PC-3 (cell line): ENCODE measurements around the gene TMEM42. TPM values are rescaled to one million over a fixed set of nuclear protein-coding genes. Genes with fewer than 3 reads are reported as not detected.

Experiments
- ATAC-seq: fragments of 200-7000 bp; cut with Tn5 transposase; 2 replicates; pipeline ENCODE4 v1.9.1; 2020; ENCODE audit warnings: mild to moderate bottlenecking, moderate library complexity
- BruUV-seq: library from RNA; stranded (reverse); fragments of 400-500 nt; replicated peaks from 2 replicates; lab custom pipeline; 2021; lab: Mats Ljungman, UMichigan
- CTCF ChIA-PET: fragments of 300-600 bp; sonication (Branson Sonifier 250); formaldehyde crosslinking; loops from one replicate; lab custom pipeline; 2022; ENCODE audit warnings: antibody characterized with exemption; lab: Charles Lee
- POLR2A ChIA-PET: fragments of 300-600 bp; sonication (Branson Sonifier 250); formaldehyde crosslinking; loops from one replicate; lab custom pipeline; 2022; ENCODE audit warnings: antibody characterized with exemption; ENCODE audit not compliant: unreplicated experiment; lab: Charles Lee
- DNase-seq: peaks from one replicate; pipeline ENCODE4 v3.0.0-alpha.2; 2015
- H2AFZ ChIP-seq: fragments of 300-600 bp; sonication (generic); 2 replicates; pipeline ENCODE4 v1.6.0; 2016; ENCODE audit warnings: antibody characterized with exemption, low read length
- H3F3A ChIP-seq: fragments of 300-600 bp; sonication (generic); one replicate; pipeline ENCODE4 v1.6.0; 2017; ENCODE audit warnings: antibody characterized with exemption, low read length, control low read depth, mild to moderate bottlenecking; ENCODE audit not compliant: unreplicated experiment
- H3K27ac ChIP-seq: fragments of 300-600 bp; sonication (generic); 2 replicates; pipeline ENCODE4 v1.5.1; 2016; ENCODE audit warnings: mild to moderate bottlenecking, low read length
- H3K27me3 ChIP-seq: fragments of 300-600 bp; sonication (generic); 2 replicates; pipeline ENCODE4 v1.6.1; 2016; ENCODE audit warnings: low read length, mixed read lengths
- H3K36me3 ChIP-seq: fragments of 300-600 bp; sonication (generic); 2 replicates; pipeline ENCODE4 v1.6.1; 2016; ENCODE audit warnings: low read depth, mixed run types, low read length, mixed read lengths
- H3K4me1 ChIP-seq: fragments of 300-600 bp; sonication (generic); 2 replicates; pipeline ENCODE4 v1.5.1; 2016; ENCODE audit warnings: low read length; ENCODE audit not compliant: insufficient read depth
- H3K4me2 ChIP-seq: fragments of 300-600 bp; sonication (generic); 2 replicates; pipeline ENCODE4 v1.6.0; 2016; ENCODE audit warnings: low read length
- H3K4me3 ChIP-seq: fragments of 300-600 bp; sonication (generic); 2 replicates; pipeline ENCODE4 v1.5.1; 2016; ENCODE audit warnings: mild to moderate bottlenecking, low read length, mixed read lengths
- H3K79me2 ChIP-seq: fragments of 300-600 bp; sonication (generic); 2 replicates; pipeline ENCODE4 v1.6.1; 2017; ENCODE audit warnings: low read length, mixed read lengths
- H3K9ac ChIP-seq: fragments of 300-600 bp; sonication (generic); 2 replicates; pipeline ENCODE4 v1.6.0; 2016; ENCODE audit warnings: mild to moderate bottlenecking, low read length
- H3K9me2 ChIP-seq: fragments of 300-600 bp; sonication (generic); replicated peaks from 2 replicates; pipeline ENCODE4 v1.6.1; 2016; ENCODE audit warnings: mixed run types, low read length, mixed read lengths
- H3K9me3 ChIP-seq: fragments of 300-600 bp; sonication (generic); 2 replicates; pipeline ENCODE4 v1.6.1; 2016; ENCODE audit warnings: low read length, mixed read lengths
- H4K20me1 ChIP-seq: fragments of 300-600 bp; sonication (generic); 2 replicates; pipeline ENCODE4 v1.6.1; 2016; ENCODE audit warnings: low read length, mixed read lengths
- CTCF ChIP-seq: fragments of 300-600 bp; sonication (generic); conservative IDR thresholded peaks from 2 replicates; pipeline ENCODE4 v1.5.1; 2017; ENCODE audit warnings: antibody characterized with exemption, low read depth, mild to moderate bottlenecking, low read length
- EZH2 ChIP-seq: fragments of 300-600 bp; sonication (generic); IDR thresholded peaks from one replicate; pipeline ENCODE4 v1.6.1; 2017; ENCODE audit warnings: antibody characterized with exemption, mild to moderate bottlenecking, low read length; ENCODE audit not compliant: unreplicated experiment
- EZH2phosphoT487 ChIP-seq: fragments of 300-600 bp; sonication (generic); IDR thresholded peaks from 2 replicates; pipeline ENCODE4 v1.6.1; 2018; ENCODE audit warnings: mild to moderate bottlenecking, antibody characterized with exemption, low read length, borderline replicate concordance
- intact Hi-C: fragments of 100-400 bp; cut with micrococcal nuclease; formaldehyde crosslinking; loops from 2 replicates; pipeline ENCODE4 v1.9.0; 2023
- total RNA-seq: library from RNA; depleted of rRNA; stranded (reverse); fragments of >200 nt; gene quantifications from 2 replicates; pipeline ENCODE4 v1.2.3, GENCODE V29; 2014

Gene TMEM42
- total RNA-seq, 1 experiment from 2014 or later, result 10.2 TPM

- Histone ChIP-seq H3K79me2 (no peaks in the 10 kb centered on the region), H3K4me3 (no peak overlapping the region), H3K9me2 (no peaks in the 10 kb centered on the region), H3K4me2 (peak overlapping the region; percentile 5), H3K36me3 (no peaks in the 10 kb centered on the region), H3K27me3 (no peaks in the 10 kb centered on the region), H3K9me3 (no peaks in the 10 kb centered on the region), H2AFZ (no peak overlapping the region), H3K9ac (no peak overlapping the region), H3K27ac (peak overlapping the region; percentile 68), H4K20me1 (no peaks in the 10 kb centered on the region), H3F3A (no peaks in the 10 kb centered on the region), H3K4me1 (peaks cover 13% of the 10 kb centered on the region)
- intact Hi-C loops, result no loop called here
- POLR2A ChIA-PET, result no interaction called here
- DNase-seq (peak; percentile 39), ATAC-seq (peak; percentile 45)
- CTCF ChIA-PET, result interaction anchor here (0.6 kb wide), 1 partner anchor 16 kb away, joined by 4 read pairs; no protein-coding TSS in a partner anchor
- TF ChIP-seq EZH2 (no peak), EZH2phosphoT487 (no peak), CTCF (no peak)
- no TSS peak for BruUV-seq
Observed at GRCh38 chr3:44892689-44893088, 31.0 kb downstream of the TMEM42 start.

- Histone ChIP-seq H3K36me3 (no peaks in the 10 kb centered on the region), H3F3A (no peaks in the 10 kb centered on the region), H3K9ac (peak overlapping the region; percentile 35; the same call in 1 of the 2 replicates), H3K4me1 (peaks cover 13% of the 10 kb centered on the region), H3K27ac (peak overlapping the region; percentile 68), H3K9me2 (no peaks in the 10 kb centered on the region), H4K20me1 (no peaks in the 10 kb centered on the region), H2AFZ (peak overlapping the region; percentile 32; the same call in 1 of the 2 replicates), H3K4me3 (no peak overlapping the region), H3K79me2 (no peaks in the 10 kb centered on the region), H3K9me3 (no peaks in the 10 kb centered on the region), H3K4me2 (peak overlapping the region; percentile 5), H3K27me3 (no peaks in the 10 kb centered on the region)
- POLR2A ChIA-PET, result no interaction called here
- CTCF ChIA-PET, result interaction anchor here (0.6 kb wide), 1 partner anchor 15 kb away, joined by 4 read pairs; no protein-coding TSS in a partner anchor
- no TSS peak for BruUV-seq
- intact Hi-C loops, result no loop called here
- no peak for TF ChIP-seq EZH2
- TF ChIP-seq EZH2phosphoT487, result no peak
- TF ChIP-seq CTCF, result no peak
- DNase-seq (peak; percentile 66), ATAC-seq (peak; percentile 83)
Observed at GRCh38 chr3:44893097-44893496, 31.4 kb downstream of the TMEM42 start.

GRCh38 chr3:44894485-44894884, 32.8 kb downstream of the TMEM42 start:
- H3K4me3 ChIP-seq, result no peak overlapping the region
- DNase-seq (no peak), ATAC-seq (no peak)
- H3F3A ChIP-seq, result no peaks in the 10 kb centered on the region
- H2AFZ ChIP-seq, result no peak overlapping the region
- no peaks in the 10 kb centered on the region for H4K20me1 ChIP-seq
- H3K9ac ChIP-seq, result no peak overlapping the region
- ChIA-PET POLR2A (no interaction called here), CTCF (no interaction called here)
- no TSS peak for BruUV-seq
- H3K9me2 ChIP-seq, result no peaks in the 10 kb centered on the region
- no peak overlapping the region for H3K4me2 ChIP-seq
- no peak for TF ChIP-seq CTCF
- no peak for TF ChIP-seq EZH2phosphoT487
- TF ChIP-seq EZH2, result no peak
- no peaks in the 10 kb centered on the region for H3K36me3 ChIP-seq
- no peaks in the 10 kb centered on the region for H3K9me3 ChIP-seq
- peaks cover 13% of the 10 kb centered on the region for H3K4me1 ChIP-seq
- no peak overlapping the region for H3K27ac ChIP-seq
- intact Hi-C loops, result no loop called here
- no peaks in the 10 kb centered on the region for H3K79me2 ChIP-seq
- H3K27me3 ChIP-seq, result no peaks in the 10 kb centered on the region
